Glutamatergic neuron (in vitro differentiated cells): ENCODE measurements around the gene TBC1D9B. TPM values are rescaled to one million over a fixed set of nuclear protein-coding genes. Genes with fewer than 3 reads are reported as not detected.

Experiments
- DNase-seq: peaks from one replicate; pipeline ENCODE4 v3.0.0; 2022
- H3K27ac Mint-ChIP-seq: one replicate; pipeline ENCODE4 v1.8.0; 2020; ENCODE audit warnings: mild to moderate bottlenecking, mixed read lengths, inconsistent platforms; ENCODE audit not compliant: unreplicated experiment
- H3K27me3 Mint-ChIP-seq: one replicate; pipeline ENCODE4 v1.8.0; 2020; ENCODE audit warnings: mild to moderate bottlenecking, moderate library complexity, mixed read lengths, inconsistent platforms; ENCODE audit not compliant: unreplicated experiment
- H3K36me3 Mint-ChIP-seq: one replicate; pipeline ENCODE4 v1.8.0; 2020; ENCODE audit warnings: mild to moderate bottlenecking, mixed read lengths, inconsistent platforms; ENCODE audit not compliant: unreplicated experiment
- H3K4me1 Mint-ChIP-seq: one replicate; pipeline ENCODE4 v1.8.0; 2020; ENCODE audit warnings: mild to moderate bottlenecking, low read depth, mixed read lengths, inconsistent platforms; ENCODE audit not compliant: unreplicated experiment
- H3K4me3 Mint-ChIP-seq: one replicate; pipeline ENCODE4 v1.8.0; 2020; ENCODE audit warnings: mild to moderate bottlenecking, mixed read lengths, inconsistent platforms; ENCODE audit not compliant: unreplicated experiment
- H3K9me3 Mint-ChIP-seq: one replicate; pipeline ENCODE4 v1.8.0; 2020; ENCODE audit warnings: mild to moderate bottlenecking, moderate library complexity, mixed read lengths, inconsistent platforms; ENCODE audit not compliant: unreplicated experiment
- total RNA-seq: library from RNA; stranded (reverse); fragmentation: NEBNext Ultra II Directional; extraction: Animal tissue kit (Norgen Biotek cat#: 25700); gene quantifications from one replicate; pipeline ENCODE4 v1.2.1, GENCODE V29; 2021; ENCODE audit not compliant: unreplicated experiment
- TF ChIP-seq, protein P1 (sequence below): fragments of 200-600 bp; sonication (generic); IDR thresholded peaks from one replicate; pipeline ENCODE4 v1.5.0; 2021; ENCODE audit not compliant: partially characterized antibody, unreplicated experiment

The TBC1D9B gene
- total RNA-seq, 1 donor from 2014 or later: 81.8 TPM

DNA sequence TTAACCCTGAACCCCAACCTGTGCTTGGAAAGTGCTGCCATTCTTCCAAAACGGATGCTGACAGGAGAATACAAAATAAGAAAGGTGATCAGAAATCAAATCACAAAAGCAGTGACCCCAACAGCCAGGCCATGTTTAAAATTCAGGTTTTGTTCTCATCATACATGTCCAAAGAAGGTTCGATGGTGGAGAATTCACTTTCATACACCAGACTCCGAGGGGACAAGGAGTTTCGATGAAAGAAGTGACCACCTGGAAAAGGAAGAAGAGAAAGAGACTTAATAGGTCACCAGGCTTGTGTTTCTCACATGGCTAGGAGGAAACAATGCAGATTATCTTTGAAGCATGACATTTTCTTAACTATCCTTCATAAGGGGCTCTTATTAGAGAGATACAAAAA lies 12.5 kb upstream of the TBC1D9B start:
- Mint-ChIP-seq H3K4me3 (no peak overlapping the region), H3K27ac (no peak overlapping the region), H3K9me3 (peaks cover 1% of the 10 kb centered on the region), H3K4me1 (peaks cover 3% of the 10 kb centered on the region), H3K27me3 (no peaks in the 10 kb centered on the region), H3K36me3 (no peaks in the 10 kb centered on the region)
- no peak for DNase-seq
- TF ChIP-seq, protein P1, sequence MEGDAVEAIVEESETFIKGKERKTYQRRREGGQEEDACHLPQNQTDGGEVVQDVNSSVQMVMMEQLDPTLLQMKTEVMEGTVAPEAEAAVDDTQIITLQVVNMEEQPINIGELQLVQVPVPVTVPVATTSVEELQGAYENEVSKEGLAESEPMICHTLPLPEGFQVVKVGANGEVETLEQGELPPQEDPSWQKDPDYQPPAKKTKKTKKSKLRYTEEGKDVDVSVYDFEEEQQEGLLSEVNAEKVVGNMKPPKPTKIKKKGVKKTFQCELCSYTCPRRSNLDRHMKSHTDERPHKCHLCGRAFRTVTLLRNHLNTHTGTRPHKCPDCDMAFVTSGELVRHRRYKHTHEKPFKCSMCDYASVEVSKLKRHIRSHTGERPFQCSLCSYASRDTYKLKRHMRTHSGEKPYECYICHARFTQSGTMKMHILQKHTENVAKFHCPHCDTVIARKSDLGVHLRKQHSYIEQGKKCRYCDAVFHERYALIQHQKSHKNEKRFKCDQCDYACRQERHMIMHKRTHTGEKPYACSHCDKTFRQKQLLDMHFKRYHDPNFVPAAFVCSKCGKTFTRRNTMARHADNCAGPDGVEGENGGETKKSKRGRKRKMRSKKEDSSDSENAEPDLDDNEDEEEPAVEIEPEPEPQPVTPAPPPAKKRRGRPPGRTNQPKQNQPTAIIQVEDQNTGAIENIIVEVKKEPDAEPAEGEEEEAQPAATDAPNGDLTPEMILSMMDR: no peak

DNA sequence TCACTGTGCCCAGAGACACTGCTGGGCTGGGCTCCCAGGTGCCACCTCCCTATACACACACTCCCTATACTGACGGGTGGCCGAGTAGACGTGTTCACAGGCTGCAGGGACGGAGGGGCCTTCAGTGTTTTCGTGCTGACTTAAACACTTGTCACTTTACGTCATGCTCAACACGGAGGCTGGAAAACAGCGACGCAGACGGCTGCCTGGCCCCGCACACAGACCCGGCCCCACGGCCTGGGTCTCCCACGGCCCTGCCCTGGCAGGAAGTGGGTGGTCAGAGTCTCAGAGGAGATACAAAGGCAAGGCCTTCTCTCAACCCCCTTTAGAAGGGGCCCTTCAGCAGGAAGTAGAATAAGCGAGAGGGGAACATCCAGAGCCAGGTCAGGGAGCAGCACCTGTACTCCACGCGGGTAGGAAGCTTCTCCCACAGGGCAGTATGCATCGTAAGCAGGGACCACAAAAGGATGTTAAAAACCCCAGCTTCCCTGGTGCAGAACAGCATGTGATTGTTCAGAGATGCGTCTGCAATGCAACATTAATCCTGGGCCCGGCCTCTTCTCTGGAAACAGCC lies 11.9 kb upstream of the TBC1D9B start:
- Mint-ChIP-seq H3K9me3 (peaks cover 1% of the 10 kb centered on the region), H3K27me3 (no peaks in the 10 kb centered on the region), H3K4me3 (no peak overlapping the region), H3K36me3 (no peaks in the 10 kb centered on the region), H3K27ac (no peak overlapping the region), H3K4me1 (peaks cover 3% of the 10 kb centered on the region)
- TF ChIP-seq, protein P1: no peak
- DNase-seq: no peak

DNA sequence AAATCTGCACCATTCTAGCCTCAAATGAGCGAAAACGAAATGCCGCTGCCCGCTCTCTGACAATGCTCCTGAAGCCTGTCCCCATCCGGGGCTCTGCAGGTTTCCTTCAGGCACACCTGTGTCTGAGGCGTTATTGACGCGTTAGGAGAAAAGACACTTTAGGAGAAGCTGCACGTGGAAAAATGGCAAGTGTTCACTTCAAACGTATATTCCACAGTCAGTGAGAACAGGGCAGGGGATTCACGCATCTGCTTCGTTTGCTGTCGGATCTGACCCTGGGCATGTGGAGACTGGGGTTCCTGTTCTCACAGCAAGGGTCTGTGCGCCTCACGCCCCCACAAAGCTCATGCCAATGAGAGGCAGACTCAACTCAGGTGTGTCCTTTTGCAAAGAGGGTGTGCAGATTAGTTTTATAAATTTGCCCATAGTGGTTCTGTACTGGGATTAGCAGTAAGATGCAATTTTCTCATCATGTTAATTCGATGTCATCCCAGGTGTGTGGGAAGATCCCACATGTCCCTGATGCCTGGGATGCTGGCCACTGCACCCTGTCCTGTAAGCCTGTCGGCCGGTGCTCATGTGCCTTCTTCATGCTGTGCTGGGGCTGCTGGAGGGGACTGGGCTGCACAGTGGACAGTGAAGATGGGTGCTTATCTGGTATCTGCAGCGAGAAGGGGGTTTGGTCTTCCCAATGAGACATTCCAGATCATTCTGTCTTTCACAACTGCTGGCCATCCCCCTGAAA lies 11.2 kb upstream of the TBC1D9B start:
- TF ChIP-seq, protein P1: no peak
- peaks cover 5% of the 10 kb centered on the region for H3K4me1 Mint-ChIP-seq
- no peak overlapping the region for H3K27ac Mint-ChIP-seq
- DNase-seq: no peak
- peaks cover 1% of the 10 kb centered on the region for H3K9me3 Mint-ChIP-seq
- H3K4me3 Mint-ChIP-seq: no peak overlapping the region
- no peaks in the 10 kb centered on the region for H3K36me3 Mint-ChIP-seq
- no peaks in the 10 kb centered on the region for H3K27me3 Mint-ChIP-seq

DNA sequence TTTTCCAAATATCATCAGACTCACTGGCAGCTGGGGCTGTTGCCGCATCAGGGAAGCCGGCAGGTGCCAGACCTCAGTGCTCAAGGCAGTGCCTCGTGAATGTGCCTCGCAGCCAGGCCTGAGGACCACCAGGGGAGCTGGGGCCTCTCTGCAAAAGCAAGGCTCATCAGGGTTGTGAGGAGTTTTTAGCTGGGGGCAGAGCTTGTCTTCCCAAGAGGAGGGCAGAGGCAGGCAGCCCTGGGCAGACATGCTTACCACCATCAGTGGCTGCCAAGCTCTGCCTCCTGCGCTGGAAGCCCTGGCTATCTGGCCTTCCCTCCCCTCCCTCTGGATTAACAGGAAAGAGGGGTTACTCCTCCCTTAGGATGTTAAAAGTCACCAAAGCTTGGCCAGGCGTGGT lies 8.8 kb upstream of the TBC1D9B start:
- H3K27ac Mint-ChIP-seq: no peak overlapping the region
- peaks cover 1% of the 10 kb centered on the region for H3K9me3 Mint-ChIP-seq
- DNase-seq: no peak
- TF ChIP-seq, protein P1: no peak
- H3K27me3 Mint-ChIP-seq: no peaks in the 10 kb centered on the region
- peaks cover 5% of the 10 kb centered on the region for H3K4me1 Mint-ChIP-seq
- H3K36me3 Mint-ChIP-seq: no peaks in the 10 kb centered on the region
- no peak overlapping the region for H3K4me3 Mint-ChIP-seq

DNA sequence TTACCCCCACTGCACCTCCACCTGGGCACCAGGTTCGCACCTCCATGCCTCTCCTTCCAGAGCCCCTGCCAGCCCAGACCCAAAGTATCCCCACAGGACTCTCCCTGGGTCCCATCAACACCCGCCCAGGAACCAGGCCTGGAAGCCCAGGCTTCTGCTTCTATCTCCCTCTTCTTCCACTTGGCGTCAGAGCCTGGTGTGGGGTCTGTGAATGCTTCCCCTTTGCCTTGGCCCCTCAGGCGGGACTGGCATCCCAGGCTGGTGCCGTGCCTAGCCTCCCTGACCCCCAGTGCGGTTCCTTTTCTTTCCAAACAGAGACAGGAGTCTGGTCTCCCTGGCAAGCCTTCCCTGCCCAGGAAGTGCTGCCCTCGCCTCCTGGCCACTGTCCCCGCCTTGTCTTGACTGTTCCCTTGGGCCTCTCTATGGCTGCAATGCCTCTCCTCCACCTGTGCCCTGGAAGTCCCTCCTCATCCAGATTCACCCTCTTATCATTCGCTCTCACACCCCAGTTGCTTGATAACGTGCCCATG lies 7.8 kb upstream of the TBC1D9B start:
- no peak for DNase-seq
- H3K27me3 Mint-ChIP-seq: no peaks in the 10 kb centered on the region
- TF ChIP-seq, protein P1: no peak
- no peak overlapping the region for H3K27ac Mint-ChIP-seq
- H3K4me3 Mint-ChIP-seq: no peak overlapping the region
- peaks cover 5% of the 10 kb centered on the region for H3K4me1 Mint-ChIP-seq
- peaks cover 1% of the 10 kb centered on the region for H3K9me3 Mint-ChIP-seq
- no peaks in the 10 kb centered on the region for H3K36me3 Mint-ChIP-seq
